HG03196 (cell line): ENCODE results near the gene PEX11A.
"Not testable (repeated sequence)": the region's sequence is repeated elsewhere in the genome, so short reads cannot be mapped to it uniquely, and the experiment has no call there.

ENCODE experiments used
- ATAC-seq: cut with Tn5 transposase; IDR thresholded peaks from one replicate; pipeline ENCODE4 v1.9.1; 2021; ENCODE audit not compliant: unreplicated experiment

PEX11A gene, protein sequence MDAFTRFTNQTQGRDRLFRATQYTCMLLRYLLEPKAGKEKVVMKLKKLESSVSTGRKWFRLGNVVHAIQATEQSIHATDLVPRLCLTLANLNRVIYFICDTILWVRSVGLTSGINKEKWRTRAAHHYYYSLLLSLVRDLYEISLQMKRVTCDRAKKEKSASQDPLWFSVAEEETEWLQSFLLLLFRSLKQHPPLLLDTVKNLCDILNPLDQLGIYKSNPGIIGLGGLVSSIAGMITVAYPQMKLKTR

DNA sequence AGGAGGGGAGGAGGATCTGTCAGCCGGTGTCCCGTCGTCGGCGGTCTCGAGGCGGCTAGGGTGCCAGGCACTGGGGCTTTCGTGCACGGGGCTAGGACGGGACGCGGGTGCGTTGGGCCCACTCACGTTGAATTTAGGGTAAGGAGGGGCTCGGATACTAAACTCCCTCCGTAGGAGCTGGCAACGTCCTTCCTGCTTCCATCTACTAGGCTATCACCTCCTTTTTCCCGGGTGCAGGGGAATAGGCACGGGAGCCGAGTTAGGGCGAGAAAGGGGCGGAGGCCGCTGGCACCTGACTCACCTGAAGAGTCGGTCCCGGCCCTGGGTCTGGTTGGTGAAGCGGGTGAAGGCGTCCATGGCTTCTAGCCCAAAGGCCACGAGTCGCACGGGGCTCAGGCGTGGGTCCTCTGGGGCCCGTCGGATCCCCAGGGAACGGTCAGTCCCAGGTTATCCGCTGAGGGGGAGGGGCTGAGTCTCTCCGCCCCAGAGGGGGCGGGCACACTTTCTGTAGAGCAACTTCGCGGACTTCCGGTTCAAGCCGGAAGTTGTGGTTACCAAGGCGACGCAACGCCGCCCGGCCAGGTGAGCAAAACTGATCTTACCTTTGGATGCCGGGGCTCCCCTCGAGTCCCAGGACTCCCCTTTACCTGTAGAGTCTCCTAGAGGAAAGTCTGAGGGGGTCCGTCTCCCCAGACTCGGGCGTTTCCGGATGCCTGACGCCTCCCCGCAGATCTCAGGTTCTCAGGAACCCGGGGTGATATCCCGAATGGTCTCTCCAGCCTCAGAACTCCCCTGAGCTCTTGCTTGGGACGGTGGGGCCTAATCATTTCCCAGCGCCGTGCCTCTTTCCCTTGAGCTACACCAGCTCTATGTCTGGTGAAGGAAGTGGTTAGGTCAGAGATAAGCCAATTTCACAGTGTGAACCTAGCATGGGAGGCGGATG lies at the start of gene PEX11A, which contains the start of gene WDR93:
Gene PEX11A (minus strand): TSS at position 479 of the 943 bp plus-strand sequence. CDS start 122 bp downstream, at position 357.
Gene WDR93 (plus strand): TSS at position 536 of the 943 bp plus-strand sequence. CDS start 10,936 bp downstream, outside the sequence.
- peak; percentile 84 for ATAC-seq

DNA sequence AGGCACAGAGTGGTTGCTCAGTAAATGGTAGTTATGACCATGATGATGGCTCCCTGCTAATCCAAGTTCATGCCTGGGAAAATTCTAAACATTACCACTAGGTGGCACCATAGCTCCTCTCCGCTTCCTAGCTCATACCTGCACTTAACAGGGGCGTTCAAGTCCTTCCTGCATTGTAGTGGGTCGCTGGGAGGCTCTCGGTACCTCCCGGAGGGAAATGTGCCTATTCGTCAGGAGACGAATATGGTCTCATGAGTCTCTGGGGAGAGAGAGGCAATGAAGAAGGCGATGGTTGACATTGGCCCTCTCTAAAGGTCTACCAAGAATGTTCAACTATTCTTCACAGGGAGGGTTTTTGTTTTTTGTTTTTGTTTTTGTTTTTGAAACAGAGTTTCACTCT lies 49.6 kb upstream of the PEX11A start:
- peak; percentile 71 for ATAC-seq

DNA sequence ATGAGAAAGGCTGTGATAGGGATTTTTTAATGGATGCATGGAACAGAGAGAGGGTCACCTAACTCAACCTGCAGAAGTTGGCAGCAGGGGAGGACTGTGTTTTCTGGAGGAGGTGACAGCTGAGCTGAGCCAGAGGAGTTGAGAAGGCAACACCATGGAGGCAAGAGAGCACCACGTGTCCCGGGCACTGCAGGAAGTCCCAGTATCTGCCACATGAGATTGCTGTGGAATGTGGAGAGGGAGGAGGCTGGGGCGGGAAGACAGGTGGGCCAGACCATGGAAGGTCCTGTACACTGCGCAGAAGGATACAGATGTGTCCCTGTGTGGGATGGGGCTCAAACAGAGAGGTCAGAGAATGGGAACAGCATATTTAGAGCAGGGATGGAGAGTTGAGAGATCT lies 45.2 kb upstream of the PEX11A start:
- ATAC-seq: no peak

DNA sequence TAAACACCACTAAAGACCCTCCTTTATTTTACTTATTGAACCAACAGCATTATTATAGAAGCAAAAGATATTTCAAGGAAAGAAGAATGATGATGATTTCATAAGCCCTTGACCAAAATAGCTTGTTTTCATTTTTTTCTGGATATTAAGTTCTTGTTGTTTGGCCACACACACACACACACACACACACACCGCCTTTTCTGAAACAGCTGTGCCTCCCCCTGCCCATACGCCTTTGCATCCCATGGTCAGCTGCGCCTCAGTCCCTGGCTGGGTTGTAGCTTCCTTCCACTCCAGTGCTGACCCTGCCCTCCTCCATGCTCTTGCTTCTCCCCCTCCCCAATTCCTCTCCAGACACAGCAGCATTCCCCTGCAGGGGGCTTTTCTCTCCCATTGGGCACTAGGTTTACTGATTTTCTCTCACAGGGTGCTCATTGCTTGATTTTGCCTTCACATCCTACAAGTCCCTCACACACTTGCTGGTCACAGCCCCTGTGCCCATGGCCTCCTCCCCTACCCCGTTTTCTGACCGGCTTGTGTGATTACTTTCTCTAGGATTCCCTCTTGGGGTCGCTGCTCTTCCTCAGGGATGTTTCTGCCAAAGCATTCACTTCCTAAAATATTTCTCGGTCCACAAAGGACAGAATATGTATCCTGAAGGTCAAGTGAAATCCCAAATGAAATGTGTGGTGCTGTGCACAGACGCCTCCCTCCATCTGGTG lies 42.1 kb upstream of the PEX11A start:
- ATAC-seq: no peak

DNA sequence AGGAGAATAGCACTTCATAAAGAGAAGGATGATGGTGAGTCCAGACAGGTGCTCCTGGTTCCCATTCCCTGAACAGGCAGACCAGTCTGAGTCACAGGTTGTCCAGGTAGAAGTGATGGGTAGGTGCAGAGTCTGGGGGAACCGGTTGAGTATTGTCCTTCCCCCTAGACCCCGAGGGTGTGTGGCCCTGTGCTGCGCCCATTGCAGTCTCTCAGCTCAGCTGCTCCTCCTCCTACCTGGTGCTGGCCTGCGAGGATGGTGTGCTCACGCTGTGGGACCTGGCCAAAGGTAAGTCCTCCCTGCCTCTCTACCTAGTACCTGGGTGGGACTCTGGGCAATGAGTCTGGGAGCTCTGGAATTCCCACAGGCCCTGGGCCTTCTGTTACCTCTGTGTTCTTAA lies 40.7 kb upstream of the PEX11A start:
- ATAC-seq: no peak

DNA sequence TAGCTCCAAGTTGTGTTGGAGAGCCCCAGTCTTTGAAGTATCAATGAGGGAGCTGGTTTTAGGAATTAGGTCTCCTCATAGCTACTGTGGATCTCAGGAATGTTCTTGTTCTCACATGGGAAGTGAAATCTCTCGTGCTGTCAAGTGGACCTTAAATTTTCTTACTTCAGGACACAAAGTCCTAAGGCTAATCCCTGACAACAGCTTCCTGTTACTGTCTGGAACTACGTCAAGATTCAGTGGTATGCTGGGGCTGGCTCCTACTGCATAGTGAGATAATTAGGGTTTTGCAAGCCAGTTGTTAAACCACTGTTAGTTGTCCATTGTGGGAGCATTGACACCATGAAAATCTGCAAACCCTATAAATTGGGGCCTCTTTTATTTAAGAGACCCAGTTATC lies 37.7 kb upstream of the PEX11A start:
- ATAC-seq: no peak

DNA sequence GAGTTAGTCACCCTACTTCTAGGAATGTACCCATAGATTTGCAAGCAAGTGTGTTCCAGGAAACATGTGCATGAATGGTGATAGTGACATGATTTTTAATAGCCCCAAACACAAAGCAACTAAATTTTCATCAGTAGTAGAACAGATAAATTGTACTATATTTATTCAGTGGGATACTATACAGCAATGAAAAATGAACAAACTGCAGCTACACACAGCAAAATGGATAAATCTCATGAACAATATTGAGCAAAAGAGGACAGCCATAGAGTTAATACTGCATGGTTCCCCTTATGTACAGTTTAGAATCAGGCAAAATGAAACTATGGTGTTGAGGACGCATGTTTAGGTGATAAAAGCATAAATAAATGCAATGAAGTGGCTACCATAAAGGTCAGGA lies 34.5 kb upstream of the PEX11A start:
- no peak for ATAC-seq

DNA sequence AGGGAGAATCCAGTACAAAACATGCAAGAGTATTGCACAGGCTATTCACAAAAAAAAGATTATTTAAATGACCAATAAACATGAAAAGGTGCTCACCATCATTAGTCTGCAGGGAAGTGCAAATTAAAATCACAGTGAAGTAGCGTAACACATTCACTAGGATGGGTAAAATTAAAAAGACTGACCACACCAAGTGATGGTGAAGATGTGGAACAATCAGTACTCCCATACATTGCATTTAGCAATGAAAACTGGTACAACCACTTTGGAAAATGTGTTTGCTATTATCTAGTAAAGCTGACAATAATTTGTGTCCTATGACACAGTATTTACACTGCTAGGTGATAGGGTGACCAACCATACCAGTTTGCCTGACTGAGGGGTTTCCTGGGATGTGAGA lies 34.1 kb upstream of the PEX11A start:
- no peak for ATAC-seq

DNA sequence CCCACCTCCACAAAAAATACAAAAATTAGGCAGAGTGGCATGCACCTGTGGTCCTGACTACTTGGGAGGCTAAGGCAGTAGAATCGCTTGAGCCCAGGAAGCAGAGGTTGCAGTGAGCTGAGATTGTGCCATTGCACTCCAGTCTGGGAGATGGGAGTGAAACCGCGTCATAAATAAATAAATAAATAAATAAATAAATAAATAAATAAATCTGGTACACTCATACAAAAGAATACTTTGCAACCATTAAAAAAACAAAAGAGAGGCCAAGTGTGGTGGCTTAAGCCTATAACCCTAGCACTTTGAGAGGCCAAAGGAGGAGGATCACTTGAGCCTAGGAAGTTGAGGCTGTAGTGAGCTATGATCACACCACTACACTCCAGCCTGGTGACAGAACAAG lies 32.5 kb upstream of the PEX11A start:
- ATAC-seq: no peak

DNA sequence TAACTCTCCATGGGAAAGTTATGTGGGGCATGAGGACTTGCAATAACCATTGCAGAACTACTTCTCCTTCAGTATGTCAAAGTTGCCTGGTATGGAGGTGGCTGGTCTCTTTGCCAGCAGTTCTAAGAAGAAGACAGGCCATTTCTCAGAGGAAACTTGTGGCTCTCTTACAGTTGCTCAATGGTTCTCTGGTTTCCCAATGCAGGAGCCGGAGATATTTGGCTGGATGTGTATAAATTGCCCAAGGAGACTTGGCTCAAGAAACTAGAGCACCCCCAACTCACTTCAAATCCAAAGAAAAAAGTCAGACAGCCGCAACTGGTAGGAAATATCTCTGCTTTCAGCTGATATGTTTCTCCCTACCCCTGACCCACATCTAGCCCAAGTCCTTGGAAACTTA lies 24.2 kb upstream of the PEX11A start:
- no peak for ATAC-seq

DNA sequence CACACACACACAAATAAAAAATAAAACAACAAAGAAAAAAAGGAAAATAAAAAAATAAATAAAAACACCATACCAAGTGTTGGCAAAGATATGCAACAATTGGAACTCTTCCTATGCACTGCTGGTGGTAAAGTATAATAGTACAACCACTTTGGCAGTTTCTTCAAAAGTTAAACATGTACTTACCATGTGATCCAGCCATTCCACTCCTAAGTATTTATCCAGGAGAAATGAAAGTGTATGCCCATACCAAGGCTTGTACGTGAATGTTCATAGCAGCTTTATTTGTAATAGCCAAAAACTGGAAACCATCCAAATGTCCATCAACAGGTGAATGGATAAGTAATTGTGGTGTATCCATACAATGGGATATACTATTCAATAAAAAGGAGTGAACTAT lies 17.0 kb upstream of the PEX11A start:
- no peak for ATAC-seq

DNA sequence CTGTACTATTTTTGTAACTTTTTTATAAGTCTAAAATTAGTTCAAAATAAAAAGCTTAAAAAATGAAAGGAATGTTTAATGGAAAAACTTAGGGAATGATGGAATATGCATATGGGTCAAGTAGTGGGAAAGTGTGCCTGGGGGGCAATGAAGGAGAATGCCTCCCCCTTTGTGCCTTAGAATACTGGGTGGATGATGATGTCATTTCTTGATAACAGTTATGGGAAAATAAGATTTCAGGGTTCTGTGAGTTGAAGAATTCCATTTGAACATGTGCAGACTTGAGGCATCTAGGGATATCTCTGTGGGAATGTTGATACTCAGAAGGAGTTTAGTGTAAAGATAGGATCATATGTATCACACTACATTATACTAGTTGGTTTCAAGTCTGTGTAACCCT lies 13.9 kb upstream of the PEX11A start:
- no peak for ATAC-seq

DNA sequence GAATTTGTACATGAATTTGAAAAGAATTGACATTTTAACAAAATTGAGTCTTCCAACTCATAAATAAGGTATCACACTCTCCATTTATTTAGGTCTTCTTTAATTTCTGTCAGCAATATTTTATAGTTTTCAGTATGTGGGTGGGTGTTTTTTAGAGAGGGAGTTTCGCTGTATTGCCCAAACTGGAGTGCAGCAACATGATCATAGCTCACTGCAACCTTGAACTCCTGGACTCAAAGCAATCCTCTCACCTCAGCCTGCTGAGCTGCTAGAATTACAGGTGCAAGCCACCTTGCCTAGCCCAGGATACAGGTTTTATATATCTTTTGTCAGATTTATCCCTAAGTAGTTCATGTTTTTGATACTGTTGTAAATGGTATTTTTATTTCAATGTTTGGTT lies 4.6 kb upstream of the PEX11A start:
- no peak for ATAC-seq

DNA sequence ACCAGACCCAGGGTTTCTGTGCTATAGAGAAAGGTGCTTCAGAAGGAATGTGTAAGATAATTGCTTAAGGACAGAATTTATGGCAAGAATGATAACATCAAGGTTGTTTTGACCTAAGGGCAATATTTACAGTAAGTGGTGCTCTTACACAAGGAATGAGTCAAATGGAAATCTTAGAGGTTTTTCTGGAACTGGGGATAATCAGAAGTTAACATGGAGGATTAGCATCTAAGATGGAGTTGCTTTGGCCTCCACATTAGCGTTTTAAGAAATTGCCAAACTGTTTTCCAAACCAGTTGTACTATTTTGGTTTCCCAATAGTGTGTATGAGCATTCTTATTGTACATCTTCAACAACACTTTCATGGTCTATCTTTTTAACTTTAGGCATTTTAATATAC lies 3.1 kb upstream of the PEX11A start:
- no peak for ATAC-seq

DNA sequence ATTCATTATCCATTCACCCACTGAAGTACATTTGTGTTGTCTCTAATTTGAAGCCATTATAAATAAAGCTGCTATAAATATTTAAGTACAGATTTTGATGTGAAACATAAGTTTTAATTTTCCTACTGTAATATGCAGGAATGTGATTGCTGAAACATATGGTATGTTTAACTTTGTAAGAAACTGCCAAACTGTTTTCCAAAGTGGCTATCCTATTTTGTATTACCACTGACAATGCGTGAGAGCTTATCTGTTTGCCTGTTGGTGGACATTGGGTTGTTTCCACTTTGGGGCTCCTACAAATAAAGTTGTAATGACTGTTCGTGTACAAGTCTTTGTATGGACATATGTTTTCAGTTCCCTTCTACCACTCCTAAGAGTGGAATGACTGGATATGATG lies 2.5 kb upstream of the PEX11A start:
- no peak for ATAC-seq

DNA sequence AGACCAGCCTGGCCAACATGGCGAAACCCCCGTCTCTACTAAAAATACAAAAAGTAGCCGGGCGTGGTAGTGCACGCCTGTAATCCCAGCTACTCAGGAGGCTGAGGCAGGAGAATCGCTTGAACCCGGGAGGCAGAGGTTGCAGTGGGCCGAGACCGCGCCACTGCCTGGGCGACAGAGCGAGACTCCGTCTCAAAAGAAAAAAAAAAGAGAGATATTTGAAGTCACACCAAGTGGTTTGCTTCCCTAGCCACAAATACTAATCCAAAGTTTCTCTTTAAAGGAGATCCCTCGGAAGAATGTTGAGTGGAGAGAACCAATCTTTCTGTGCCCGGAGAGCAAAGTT lies 651 bp downstream of the PEX11A start:
- not testable (repeated sequence) for ATAC-seq

DNA sequence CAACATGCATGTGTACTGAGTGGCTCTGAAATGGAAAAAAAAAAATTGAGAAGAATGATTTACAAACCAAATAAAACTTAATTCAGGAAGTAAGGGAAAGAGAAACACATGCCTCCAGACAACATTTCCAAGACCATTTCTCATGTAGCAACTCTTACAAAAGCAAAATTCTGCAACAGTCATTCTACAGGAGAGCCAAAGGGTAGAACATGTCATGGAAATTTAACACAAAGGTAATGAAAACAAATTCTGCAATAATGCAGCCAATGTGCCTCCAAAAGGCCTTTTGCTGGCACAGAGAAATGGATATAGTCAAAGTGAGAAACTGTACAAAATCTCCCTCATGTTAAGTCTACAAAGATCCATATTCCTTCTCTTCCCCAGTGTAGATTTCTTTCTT lies 4.0 kb downstream of the PEX11A start:
- no peak for ATAC-seq

DNA sequence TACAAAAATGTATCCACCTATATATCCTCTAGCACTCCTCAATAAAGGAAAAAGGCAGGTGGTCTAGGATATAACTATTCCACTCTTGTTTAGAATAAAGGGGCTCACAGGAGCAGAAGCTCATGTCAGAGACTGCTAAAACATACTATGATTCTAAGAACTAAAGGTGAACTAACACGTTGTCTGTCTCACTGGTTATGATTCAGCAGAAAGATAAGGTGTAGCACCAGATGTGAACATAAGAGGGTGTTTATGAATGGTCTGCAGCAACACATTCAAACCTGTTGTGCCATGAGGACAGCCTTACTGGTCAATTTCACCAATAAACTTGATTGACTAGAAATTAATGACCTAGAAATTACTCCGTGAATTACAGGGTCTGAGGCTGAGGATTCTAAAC lies 4.6 kb downstream of the PEX11A start:
- ATAC-seq: no peak

DNA sequence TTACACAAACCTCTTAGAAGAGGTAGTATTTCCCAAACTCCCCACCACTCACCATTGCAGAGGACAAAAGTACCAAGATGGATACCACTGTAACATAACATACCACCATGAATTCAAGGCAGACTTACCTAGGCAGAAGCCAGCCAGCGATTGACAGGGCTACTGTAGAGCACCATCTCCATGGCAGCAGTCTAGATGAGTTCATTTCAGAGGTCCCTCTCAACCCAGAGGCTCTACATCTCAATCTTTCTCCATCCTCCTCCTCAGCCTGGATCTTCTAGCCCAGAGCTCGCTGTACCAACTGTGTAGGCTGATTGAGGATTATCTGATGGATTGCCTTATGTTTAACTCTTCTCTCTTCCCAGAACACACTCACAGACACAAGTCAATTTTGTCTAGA lies 9.4 kb downstream of the PEX11A start:
- no peak for ATAC-seq

DNA sequence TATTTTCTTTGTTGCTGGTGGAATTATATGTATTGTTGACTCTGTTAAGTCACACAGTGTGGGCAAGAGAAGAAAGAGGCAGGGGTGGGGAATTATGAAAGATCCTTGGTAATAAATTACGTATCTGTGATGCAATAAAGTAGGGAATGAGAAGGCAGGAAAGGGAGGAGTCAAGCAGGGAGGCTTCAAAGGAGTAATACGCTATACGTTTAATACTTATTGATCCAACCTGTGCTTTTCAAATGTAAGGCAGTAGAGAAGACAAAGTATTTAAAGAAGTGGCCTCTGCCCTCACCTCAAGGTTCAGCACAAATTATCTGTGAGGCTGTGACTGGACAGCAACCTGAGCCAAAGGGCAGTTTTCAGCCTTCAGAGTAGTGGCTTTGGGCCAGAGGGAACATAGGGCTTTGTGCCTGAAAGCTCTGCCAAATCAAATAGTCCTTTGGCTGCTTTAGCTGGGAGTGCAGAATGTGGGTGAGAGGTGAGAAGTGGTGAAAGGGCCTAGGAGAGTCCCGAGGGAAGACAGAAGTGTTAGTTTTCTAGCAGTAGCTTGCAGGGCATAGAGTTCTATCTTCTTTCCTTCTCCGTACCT lies 10.2 kb downstream of the PEX11A start:
- ATAC-seq: no peak

DNA sequence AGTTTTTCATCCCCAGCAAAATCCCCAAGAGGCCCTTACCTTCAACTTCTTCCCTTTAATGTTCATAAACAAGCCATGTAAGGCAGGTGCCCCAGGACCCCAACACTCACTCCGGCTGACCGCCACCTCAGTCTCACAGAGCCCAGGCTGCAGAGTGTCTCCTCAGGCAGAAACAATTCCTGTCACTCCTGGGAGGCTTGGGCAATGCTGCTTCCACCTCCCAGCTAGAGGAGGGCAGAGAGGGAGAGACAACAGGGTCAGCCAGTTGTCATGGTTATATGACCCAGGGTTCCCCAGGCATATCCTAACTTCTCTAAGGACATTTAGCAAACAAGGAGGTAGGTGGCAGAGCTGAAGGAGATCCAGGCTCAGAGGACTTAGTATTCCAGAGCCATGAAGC lies 11.3 kb downstream of the PEX11A start, which contains the start of gene PLIN1:
Gene PLIN1 (minus strand): TSS at position 156 of the 400 bp plus-strand sequence. CDS start 1,878 bp downstream, outside the sequence.
- no peak for ATAC-seq
